PC-9 (cell line): ENCODE data around the gene LMBR1L.

Experiments used
- EZH2 ChIP-seq: fragments of 200-600 bp; sonication (generic); IDR thresholded peaks from 2 replicates; pipeline ENCODE4 v1.8.0; 2017; ENCODE audit warnings: antibody characterized with exemption, low read depth
- TF ChIP-seq, protein P1 (sequence below): fragments of 200-600 bp; sonication (generic); conservative IDR thresholded peaks from 2 replicates; pipeline ENCODE4 v1.6.1; 2017; ENCODE audit warnings: mixed run types, antibody characterized with exemption, mild to moderate bottlenecking, moderate library complexity

DNA sequence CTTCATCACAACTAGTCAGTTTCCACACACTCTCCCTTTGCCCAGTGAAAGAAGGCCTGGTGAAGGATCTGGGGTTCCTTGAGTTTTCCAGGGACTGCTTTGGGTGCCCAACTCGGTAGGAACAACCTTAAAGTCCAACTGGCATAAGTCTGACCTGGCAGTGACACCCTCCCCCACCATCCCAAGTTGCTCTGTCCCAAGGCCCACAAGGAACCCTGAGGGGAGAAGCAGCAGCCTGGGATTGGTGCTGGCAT is 51.7 kb downstream of the LMBR1L start:
- TF ChIP-seq, protein P1, sequence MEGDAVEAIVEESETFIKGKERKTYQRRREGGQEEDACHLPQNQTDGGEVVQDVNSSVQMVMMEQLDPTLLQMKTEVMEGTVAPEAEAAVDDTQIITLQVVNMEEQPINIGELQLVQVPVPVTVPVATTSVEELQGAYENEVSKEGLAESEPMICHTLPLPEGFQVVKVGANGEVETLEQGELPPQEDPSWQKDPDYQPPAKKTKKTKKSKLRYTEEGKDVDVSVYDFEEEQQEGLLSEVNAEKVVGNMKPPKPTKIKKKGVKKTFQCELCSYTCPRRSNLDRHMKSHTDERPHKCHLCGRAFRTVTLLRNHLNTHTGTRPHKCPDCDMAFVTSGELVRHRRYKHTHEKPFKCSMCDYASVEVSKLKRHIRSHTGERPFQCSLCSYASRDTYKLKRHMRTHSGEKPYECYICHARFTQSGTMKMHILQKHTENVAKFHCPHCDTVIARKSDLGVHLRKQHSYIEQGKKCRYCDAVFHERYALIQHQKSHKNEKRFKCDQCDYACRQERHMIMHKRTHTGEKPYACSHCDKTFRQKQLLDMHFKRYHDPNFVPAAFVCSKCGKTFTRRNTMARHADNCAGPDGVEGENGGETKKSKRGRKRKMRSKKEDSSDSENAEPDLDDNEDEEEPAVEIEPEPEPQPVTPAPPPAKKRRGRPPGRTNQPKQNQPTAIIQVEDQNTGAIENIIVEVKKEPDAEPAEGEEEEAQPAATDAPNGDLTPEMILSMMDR = no peak
- TF ChIP-seq EZH2 = no peak
